ENCODE data around the gene TTC17.
"Not testable (repeated sequence)": the region's sequence is repeated elsewhere in the genome, so short reads cannot be mapped to it uniquely, and the experiment has no call there.

Gene TTC17

GRCh38 chr11:43384393-43384792 is 25.7 kb downstream of the TTC17 start:
- TF ChIP-seq CTCF (IDR thresholded peaks at IDR 0.05; ENCODE audit: low read depth, low read length) = no peak
- H3K4me3 ChIP-seq (ENCODE audit: low read depth, low read length) = no peak overlapping the region

GRCh38 chr11:43392713-43393112 is 34.0 kb downstream of the TTC17 start:
- H3K4me3 ChIP-seq (ENCODE audit: low read depth, low read length) = no peak overlapping the region
- TF ChIP-seq CTCF (IDR thresholded peaks at IDR 0.05; ENCODE audit: low read depth, low read length) = no peak

- H3K4me3 ChIP-seq (ENCODE audit: low read depth, low read length) = no peak overlapping the region
Measured at GRCh38 chr11:43393765-43394355, 35.1 kb downstream of the TTC17 start.

GRCh38 chr11:43396617-43397016 is 37.9 kb downstream of the TTC17 start:
- no peak for TF ChIP-seq CTCF (IDR thresholded peaks at IDR 0.05; ENCODE audit: low read depth, low read length)
- H3K4me3 ChIP-seq (ENCODE audit: low read depth, low read length) = no peak overlapping the region

More at GRCh38 chr11:43393765-43394355, 35.1 kb downstream of the TTC17 start:
- no peak for TF ChIP-seq CTCF (IDR thresholded peaks at IDR 0.05; ENCODE audit: low read depth, low read length)

- no peak overlapping the region for H3K4me3 ChIP-seq (ENCODE audit: low read depth, low read length)
- no peak for TF ChIP-seq CTCF (IDR thresholded peaks at IDR 0.05; ENCODE audit: low read depth, low read length)
Measured at GRCh38 chr11:43397251-43397650, 38.5 kb downstream of the TTC17 start.

GRCh38 chr11:43399983-43400630 is 41.4 kb downstream of the TTC17 start:
- no peak for TF ChIP-seq CTCF (IDR thresholded peaks at IDR 0.05; ENCODE audit: low read depth, low read length)
- no peak overlapping the region for H3K4me3 ChIP-seq (ENCODE audit: low read depth, low read length)

GRCh38 chr11:43401252-43401651 is 42.5 kb downstream of the TTC17 start:
- no peak overlapping the region for H3K4me3 ChIP-seq (ENCODE audit: low read depth, low read length)
- TF ChIP-seq CTCF (IDR thresholded peaks at IDR 0.05; ENCODE audit: low read depth, low read length) = no peak

GRCh38 chr11:43401811-43402210 is 43.1 kb downstream of the TTC17 start:
- not testable (repeated sequence) for H3K4me3 ChIP-seq (ENCODE audit: low read depth, low read length)
